Renal pelvis (tissue), 4 donors: ENCODE results near the gene YES1. TPM values are rescaled to one million over a fixed set of nuclear protein-coding genes. Genes with fewer than 3 reads are reported as not detected.
"Not testable (repeated sequence)": the region's sequence is repeated elsewhere in the genome, so short reads cannot be mapped to it uniquely, and the experiment has no call there.

Source experiments
- DNase-seq: peaks from one replicate; pipeline ENCODE4 v3.0.0-alpha.2; 2013
- polyA plus RNA-seq, 3 donors: library from polyadenylated mRNA; unstranded; fragments of 120-200 nt; gene quantifications; one replicate each; pipeline ENCODE4 v1.2.1, GENCODE V29; 2013; ENCODE audit not compliant: insufficient read length in 3 of 3

YES1 gene
- polyA plus RNA-seq, 3 donors = 59.0 to 63.9 (median 62.3) TPM

DNA sequence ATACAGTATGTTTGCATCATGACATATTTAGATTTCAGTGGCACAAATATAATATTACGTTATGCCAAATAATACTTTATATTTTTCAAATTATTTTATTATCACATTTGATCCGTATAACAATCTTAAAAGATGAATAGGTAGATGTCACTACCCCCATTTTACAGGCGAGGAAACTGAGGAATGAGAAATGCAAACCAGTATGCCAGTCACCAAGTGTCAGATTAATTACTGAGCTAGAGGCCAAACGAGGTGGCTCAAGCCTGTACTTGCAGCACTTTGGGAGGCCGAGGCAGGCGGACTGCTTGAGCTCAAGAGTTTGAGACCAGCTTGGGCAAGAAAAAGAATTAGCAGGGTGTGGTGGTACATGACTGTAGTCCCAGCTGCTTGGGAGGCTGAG is 17.4 kb upstream of the YES1 start:
- DNase-seq = no peak

DNA sequence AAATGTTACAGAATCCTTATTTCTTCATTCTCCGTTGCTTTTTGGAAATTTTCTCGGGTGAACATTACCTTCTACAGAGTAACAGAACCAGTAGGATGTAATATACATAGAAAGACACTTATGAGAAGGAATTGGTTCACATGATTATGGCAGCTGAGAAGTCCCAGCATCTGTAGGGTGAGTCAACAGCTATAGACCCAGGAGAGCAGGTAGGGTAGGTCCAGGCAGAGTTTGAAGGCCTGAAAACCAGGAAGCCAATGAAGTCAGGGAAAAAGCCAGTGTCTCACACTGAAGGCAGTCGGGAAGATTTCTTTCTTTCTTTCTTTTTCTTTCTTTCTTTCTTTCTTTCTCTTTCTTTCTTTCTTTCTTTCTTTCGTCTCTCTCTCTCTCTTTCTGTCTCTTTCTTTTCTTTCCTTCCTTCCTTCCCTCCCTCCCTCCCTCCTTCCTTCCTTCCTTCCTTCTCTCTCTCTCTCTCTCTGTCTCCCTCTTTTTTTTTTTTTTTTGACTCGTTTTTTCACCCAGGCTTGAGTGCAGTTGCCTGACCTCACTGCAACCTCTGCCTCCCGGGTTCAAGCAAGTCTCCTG is 15.1 kb upstream of the YES1 start:
- no peak for DNase-seq

DNA sequence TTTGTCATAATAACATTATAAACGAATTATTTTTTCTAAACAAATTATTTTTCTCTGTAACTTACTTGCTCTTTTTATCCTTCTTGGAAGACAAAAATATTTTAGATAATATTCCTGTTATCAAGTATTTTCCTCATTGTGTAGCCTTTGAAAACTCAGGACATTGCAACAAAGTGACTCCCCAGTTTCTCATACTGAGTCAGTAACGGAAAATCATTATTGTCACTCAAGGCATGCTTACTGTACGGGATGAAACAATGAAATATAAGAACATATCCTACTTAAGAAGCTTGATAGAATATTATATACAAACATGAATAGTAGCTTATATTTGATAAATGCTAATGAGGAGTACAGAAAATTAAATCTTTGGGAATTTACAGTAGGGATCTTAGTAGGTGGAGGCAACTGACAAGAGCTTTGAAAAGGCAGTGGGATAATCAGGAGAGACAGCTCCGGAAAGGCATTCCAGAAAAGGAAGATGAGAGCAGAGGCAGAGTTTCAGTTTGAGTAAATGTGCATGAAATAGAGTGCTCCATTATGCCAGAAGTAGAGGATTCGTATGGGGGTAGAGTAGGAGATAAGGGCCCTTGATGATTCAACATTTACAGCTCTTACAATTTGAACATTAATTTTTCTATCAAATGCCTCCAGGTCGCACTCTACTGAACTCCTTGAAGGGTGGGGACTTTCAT is 14.0 kb upstream of the YES1 start:
- no peak for DNase-seq

DNA sequence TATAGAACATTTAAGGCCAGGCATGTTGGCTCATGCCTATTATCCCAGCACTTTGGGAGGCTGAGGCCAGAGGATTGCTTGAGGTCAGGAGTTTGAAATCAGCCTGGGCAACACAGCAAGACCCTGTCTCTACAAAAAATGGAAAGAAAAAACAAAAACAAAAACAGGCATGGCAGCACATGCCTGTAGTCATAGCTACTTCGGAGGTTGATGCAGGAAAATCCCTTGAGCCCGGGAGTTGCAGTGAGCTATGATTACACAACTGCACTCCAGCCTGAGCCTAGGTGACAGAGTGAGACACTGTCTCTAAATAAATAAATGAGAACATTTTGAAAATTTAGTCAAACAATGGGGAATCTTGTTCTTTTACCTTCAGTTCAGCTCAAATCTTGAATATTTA is 12.1 kb upstream of the YES1 start:
- DNase-seq = no peak

DNA sequence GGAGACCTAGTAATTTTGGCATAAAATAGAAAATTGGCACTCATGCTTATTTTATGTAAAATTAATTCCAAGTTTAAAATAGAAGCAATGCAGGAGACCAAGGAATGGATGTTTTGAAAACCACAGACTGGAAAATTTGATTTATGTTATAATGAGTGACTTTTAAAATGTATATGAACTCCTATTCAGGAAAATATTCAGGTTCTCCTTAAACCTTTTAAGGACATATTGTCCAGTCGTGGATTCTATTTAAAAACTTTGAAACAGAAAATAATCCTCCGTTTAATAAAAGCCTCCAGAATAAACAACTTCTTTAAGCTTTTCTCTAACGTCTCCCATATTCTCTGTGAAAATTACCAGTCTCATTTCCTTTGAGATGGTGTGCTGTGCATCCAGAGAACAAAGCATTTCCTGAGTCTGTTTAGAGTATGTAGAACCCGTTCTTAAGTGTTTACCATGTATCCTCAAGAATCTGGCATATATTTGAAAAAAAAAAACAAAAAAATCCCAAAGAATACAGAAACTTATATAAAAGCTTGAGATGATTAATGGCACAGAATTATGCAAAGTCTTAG is 8.6 kb upstream of the YES1 start:
- DNase-seq = no peak

DNA sequence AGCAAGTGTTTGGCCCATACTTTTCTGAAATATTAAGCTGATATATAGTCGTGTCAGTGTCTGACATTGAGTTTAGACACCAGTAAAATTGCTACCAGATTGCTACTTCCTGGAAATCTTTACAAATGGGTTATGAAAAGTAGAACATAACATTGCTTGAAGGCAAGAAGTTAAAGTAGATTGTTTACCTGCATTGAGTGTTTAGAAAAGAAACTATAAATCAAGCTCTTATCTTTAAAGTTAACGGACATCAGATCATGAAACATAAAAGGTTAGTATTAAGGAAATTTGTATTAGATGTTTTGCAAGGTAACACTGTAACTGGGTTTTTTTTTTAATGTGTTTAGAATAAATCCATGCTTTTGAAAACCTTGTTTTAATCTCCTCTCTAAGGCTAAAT is 4.8 kb upstream of the YES1 start:
- no peak for DNase-seq

DNA sequence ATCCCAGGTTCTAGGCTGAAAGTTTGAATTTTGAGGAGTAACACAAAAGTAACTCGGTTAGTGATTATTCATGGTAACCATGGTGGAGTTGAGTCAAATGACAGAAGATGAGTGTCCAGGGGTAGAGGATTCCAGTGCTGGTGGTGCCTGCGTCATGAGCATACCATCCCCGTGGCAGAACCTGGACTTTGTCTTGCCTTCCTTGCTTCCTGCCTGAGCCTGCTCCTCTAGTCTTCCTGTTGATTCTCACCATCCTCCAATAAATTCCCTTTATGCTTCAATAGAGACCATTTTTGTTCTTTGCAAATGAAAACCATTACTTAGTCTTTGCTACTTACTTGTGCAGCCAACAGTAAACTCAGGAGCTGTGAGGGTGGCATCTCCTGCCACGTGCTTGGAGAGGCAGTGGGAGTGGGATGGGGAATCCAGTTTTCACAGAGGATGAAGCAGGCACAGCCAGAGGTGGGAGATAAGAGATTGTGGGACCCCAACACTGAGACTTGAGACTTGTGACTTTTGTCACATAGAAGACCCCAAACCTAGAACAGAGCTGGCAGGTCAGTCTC is 4.1 kb upstream of the YES1 start:
- DNase-seq = no peak

DNA sequence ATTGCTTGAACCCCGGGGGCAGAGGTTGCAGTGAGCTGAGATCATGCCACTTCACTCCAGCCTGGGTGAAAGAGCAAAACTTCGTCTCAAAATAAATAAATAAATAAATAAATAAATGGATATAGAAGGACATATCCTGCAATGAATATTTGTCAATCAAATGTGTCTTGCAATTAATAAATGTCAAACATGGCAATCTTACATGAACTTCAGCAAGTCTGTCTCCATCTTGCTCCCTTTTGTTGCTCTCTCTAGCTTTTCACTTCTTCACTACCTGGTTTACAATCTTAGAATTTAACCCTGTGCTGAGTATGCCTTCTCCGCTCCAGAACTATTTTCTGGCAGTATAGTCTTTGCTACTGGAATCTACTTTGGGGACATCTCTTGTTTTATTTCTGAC is 3.3 kb upstream of the YES1 start:
- DNase-seq = no peak

DNA sequence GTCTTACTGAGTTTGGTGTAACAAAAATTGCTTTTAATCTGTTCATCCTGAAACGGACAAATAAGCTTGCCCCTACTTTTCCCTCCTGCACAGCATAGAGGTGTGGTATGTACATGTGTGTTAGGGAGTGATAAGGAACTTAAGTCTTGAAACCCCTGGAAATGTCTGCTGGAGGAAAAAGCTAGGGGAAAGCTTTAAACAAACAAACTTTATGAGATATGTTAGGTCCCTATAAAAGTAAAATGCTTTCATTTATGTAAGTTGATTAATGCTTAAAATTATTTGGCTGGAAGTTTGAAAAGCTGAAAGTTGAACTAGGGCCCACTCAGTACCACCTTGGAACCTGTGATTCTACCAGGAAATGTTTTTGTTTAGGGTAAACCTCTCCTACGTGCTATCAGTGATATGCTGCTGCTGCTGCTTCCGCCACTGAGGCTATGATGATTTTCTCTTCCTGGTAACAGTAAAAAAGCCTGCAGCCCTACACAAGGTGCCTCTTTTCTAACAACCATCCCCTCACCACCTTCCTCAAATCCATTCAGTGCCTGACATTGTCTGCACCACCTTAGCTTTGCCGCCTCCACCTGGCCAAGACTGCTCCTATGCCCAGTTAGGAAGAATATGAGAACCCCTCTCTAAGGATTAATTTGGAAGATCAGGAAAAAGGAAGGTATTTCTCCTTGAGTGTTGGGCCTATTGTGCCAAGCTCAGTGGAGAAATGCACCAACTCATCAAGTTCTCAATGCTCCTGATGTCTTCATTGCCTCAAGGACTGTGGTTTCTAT is 2.5 kb upstream of the YES1 start:
- DNase-seq = no peak

DNA sequence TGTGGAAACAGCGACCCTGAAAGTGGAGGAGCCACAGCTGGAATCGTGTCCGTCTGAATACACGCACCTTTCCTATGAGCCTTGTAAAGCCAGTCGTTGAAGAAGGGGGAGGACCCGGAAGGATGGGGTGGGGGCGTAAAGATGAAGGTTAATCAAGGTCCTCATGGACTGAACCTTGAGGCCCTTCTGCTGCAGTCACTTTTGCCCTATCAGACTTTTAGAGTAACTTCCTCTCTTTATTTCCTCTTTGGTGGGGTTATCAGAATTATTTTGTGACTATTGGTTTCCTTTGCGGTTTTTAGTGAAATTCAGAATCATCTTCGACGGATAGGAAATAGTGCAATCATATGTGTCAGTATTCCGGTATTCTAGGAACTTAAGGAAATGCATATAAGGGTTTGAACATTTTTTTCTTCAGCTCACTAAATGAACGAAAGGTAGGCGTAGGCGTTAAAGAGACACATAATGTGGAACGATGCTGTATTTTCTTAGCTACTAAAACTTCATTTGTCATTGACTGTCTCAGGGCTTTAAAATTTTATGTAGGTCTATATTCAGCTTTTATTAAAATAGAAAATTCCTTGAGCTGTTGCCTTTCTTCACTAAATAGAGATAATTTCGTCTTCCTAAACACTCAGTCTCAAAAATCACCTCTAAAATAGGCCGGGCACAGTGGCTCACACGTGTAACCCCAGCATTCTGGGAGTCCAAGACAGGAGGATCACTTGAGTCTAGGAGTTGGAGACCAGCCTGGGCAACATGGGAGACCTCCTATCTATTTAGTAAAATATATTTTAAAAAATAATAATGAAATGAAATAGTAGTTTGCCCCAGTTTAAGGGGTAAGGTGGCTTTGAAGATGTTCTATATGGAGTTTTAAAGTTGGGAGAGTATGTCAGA is 1.4 kb upstream of the YES1 start:
- no peak for DNase-seq

DNA sequence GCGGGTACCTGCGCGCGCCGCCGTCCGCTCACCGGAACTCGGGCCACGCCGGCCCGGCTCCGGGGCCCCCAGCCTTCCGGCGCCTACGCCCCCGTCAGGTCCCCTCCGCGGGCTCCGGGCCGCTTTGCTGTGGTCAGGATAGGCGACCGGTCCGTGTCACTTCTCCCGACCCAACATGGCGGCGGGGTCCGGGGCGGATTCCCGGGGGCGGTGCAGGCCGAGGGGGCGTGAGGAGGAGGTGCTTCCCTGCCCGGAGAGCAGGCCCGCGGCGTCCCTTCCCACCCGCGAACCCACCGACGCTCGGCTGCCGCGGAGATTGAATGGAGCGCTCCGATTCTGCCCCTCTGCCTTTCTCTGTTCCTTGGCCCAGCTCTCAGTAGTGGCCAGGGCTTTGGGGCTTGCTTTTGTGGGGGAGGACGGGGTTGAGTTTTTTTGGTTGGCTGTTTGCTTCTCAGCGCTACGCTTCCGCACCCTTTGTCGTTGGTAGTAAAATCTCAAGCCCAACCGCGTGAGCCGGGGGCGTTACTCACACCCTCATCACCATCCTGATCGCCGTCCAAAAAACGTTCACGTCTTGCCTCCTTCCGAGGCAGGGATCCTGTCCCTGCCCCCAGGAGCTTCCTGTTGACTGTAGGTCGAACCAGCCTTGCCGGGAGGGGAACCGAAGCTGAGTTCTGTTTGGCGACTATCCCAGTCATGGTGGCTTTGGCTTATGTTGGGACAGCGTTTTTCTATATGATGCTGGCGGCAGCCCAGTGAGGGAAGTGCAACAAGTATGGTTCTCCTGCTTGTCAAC is 532 bp upstream of the YES1 start:
- peak; percentile 81 for DNase-seq

DNA sequence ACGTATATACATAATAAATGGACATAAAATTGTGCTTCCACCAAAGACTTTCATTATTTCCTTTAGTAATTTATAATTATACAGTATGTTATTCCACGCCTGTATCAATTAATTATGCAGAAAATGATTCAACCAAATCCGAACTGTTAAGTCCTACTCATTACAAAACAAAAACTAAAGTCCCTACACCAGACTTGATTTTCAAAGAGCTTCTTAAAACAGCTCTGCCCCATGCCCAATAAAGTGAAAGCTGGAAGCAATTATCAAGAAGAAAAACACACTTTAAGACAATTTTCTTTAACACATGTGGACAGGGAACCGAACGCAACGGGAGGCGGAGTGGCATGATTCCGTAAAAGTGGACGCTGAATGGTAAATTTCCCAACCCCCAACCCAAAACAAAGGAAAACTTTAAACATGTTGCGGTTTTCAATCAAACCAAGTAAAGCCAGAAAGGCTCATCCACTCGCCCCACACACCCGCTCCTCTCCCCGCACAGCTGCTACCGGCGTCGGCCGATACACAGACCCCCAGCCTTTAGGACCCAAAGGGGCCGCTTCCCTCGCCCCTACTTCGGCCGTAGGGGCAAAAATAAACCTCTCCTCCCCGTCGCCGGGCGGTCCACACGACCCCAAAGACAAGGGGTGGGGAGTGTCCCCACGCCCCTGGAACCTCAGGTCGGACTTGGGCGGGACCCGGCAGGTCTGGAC is 705 bp downstream of the YES1 start:
- no peak for DNase-seq

DNA sequence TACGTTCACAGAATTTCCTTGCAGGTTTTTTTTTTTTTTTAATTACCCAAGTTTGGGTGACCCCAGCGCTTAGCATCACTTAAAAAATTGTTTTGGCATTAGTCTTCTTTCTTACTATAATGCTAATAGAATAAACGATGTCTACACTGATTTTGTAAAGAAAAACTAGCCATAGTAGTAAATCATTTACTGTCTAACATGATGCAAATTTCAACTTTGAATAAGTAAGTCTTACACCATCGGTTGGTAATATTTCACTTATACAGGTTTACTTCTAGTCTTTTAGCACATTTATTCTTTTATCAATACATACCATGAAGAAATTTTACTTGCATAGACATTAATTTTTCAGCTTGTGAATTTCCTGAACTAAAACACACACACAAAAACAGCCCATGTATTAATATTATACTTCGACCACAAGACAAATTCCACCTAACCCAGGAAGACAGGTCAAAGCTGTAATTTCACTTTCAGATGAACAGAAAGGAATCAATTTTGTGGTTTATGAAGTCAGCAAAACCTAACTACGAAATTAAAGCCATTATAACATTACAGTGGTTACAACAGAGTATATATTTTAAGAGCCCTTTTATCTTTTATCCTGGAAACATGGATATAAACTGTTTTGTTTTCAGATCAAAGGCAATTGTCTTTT is 1.9 kb downstream of the YES1 start:
- no peak for DNase-seq

DNA sequence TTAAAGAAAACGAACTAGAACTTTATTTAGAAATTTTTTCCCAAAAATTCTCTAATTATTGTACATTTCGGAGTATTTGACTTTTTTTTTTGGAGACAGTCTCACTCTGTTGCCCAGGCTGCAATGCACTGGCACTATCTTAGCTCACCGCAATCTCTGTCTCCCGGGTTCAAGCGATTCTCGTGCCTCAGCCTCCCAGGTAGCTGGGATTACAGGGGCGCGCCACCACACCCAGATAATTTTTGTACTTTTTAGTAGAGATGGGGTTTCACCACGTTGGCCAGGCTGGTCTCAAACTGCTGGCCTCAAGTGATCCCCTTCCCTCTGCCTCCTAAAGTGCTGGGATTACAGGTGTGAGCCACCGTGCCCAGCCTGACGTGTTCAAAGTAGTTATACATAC is 2.8 kb downstream of the YES1 start:
- DNase-seq = not testable (repeated sequence)

DNA sequence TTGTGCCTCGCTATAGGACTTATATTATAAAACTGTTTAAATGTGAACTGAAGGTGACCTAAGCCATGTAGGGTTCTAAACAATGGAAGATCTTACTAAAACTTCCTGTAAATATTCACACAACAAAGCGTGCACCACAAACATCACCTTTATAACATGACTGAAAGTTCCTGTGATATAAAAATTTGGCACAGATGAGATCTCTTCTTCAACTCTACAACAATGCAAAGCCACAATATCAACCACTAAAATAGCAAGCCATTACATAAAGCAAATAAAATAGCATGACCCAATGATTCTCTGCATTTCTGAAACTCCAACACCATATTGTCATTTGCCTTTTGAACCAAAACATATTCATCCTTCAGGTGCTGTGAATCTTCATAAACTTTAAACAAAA is 3.5 kb downstream of the YES1 start:
- DNase-seq = no peak

DNA sequence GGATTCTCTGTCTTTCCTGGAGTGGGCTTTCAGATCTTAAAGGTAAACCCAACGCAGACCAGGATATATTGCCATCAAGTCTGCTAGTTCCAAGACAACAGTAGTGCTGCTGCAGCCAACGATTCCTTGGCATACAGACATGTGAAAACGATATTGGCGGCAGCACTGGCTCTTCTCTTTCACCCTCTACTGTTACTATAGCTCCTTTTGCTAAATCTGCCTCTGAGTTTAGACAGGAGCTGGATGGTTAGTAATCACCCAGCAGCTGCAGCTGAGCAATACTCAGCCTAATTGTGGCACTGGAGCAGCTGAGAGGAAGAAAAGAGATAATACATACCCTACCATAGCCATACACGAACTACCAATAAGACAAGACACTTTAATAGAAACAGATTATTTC is 4.0 kb downstream of the YES1 start:
- DNase-seq = no peak

DNA sequence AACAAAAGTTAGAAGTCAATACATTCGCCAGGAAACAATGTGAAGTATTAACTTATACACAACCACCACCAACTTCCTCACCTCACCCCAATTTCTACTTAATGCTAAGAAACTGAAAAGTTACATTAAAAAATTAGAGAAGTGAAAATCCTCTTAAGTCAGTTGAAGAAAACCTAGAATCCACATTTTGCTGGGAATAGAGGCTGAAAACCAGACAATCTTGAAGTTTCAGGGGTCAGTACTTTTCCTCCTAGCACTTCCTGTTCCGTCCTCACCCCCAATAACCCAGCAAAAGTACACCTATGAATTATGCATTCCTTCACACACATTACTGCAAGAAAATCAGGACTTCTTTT is 6.3 kb downstream of the YES1 start:
- DNase-seq = no peak

DNA sequence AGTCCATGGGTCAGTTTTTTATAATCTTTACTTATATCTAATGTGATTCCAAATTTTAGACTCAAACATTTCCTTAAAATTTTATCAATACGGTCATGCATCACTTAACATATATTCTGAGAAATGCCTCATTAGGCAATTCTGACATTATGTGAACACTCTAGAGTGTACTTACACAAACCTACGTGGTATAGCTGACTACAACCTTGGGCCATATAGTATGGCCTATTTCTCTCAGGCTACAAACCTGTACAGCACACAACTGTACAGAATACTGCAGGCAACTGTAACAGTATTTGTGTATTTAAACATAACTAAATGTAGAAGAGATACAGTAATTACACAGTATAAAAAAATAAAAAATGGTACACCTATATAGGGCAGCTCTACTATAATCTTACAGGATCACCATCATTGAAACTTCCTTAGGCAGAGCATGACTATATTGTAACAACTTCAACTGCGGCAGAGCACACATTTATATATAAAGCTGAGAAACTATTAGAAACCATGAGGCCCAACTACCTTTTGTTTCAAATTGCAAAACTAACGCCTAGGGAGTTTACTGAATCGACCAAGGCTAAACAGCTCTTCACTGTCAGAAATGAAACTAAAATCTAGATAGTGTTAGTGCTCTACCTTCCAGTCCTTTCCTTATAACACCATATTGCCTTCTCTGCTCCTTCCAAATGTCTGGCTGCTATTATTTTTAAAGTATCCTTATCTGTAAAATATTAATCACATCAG is 6.9 kb downstream of the YES1 start:
- no peak for DNase-seq

DNA sequence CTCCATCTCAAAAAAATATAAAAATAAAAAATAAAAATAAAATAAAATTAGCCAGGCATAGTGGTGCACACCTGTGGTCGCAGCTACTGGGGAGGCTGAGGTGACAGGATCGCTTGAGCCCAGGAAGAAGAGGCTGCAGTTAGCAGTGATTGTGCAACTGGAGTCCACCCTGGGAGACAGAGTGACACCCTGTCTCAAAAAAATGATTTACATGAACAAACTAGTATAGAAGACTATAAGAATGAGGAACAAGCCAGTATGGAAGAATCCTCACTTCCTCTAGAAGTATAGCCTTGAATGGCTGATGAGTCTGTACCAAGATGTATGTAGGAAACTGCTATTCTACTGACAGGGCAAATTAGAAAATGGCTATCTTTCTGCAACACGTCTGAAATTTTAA is 10.9 kb downstream of the YES1 start:
- no peak for DNase-seq
